Esophagus squamous epithelium (tissue), 4 donors: ENCODE results near the gene C1orf122.

Experiments used
- CTCF ChIP-seq, 6 experiments: fragments of 450-650 bp in 4 of 6; fragments of 200-600 bp in 2 of 6; sonication (generic) in 2 of 6; IDR thresholded peaks; one replicate each; pipeline ENCODE4 v1.5.1; 2016 to 2019; ENCODE audit warnings: antibody characterized with exemption in 6 of 6, mild to moderate bottlenecking in 4 of 6, moderate library complexity in 4 of 6
- POLR2A ChIP-seq, 4 donors: fragments of 450-650 bp; IDR thresholded peaks; one replicate each; pipeline ENCODE4 v1.6.1; 2017; ENCODE audit warnings: antibody characterized with exemption in 4 of 4, mild to moderate bottlenecking in 4 of 4, moderate library complexity in 3 of 4

GRCh38 chr1:37807555-37808368 is at the start of gene C1orf122, which contains the start of gene YRDC:
- TF ChIP-seq CTCF (IDR thresholded peaks at IDR 0.05) (peak in 2 of 6 experiments; percentile 5 to 6), POLR2A (IDR thresholded peaks at IDR 0.05) (peak in 2 of 4 donors; percentile 77 to 86)
